Neuronal stem cell (in vitro differentiated cells): ENCODE measurements around the gene PAPPA.

Source experiments
- DNase-seq: peaks from one replicate; pipeline ENCODE4 v3.0.0-alpha.2; 2013; ENCODE audit warnings: low spot score
- H2AFZ ChIP-seq: one replicate; pipeline ENCODE4 v1.6.1; 2013; ENCODE audit warnings: mild to moderate bottlenecking, low read length, inconsistent platforms
- H2AK5ac ChIP-seq: 2 replicates; pipeline ENCODE4 v1.6.1; 2013; ENCODE audit warnings: low read depth, mild to moderate bottlenecking, inconsistent platforms, low read length, moderate library complexity, mixed read lengths
- H2BK120ac ChIP-seq: 2 replicates; pipeline ENCODE4 v1.6.1; 2013; ENCODE audit warnings: low read depth, mild to moderate bottlenecking, inconsistent platforms, low read length, moderate library complexity, mixed read lengths
- H2BK12ac ChIP-seq: one replicate; pipeline ENCODE4 v1.6.1; 2013; ENCODE audit warnings: low read length, inconsistent platforms
- H2BK15ac ChIP-seq: 2 replicates; pipeline ENCODE4 v1.6.1; 2013; ENCODE audit warnings: mild to moderate bottlenecking, low read length, inconsistent platforms, mixed read lengths
- H2BK5ac ChIP-seq: one replicate; pipeline ENCODE4 v1.6.1; 2013; ENCODE audit warnings: inconsistent platforms, mild to moderate bottlenecking, low read length, moderate library complexity
- H3K14ac ChIP-seq: one replicate; pipeline ENCODE4 v1.6.1; 2013; ENCODE audit warnings: low read length, inconsistent platforms
- H3K18ac ChIP-seq: 2 replicates; pipeline ENCODE4 v1.6.1; 2013; ENCODE audit warnings: low read length, inconsistent platforms
- H3K23ac ChIP-seq: 2 replicates; pipeline ENCODE4 v1.6.1; 2013; ENCODE audit warnings: low read depth, mild to moderate bottlenecking, mixed read lengths, low read length, inconsistent platforms; ENCODE audit not compliant: poor library complexity
- H3K27ac ChIP-seq: replicated peaks from 3 replicates; pipeline ENCODE4 v1.5.1; 2013; ENCODE audit warnings: low read length, inconsistent platforms
- H3K27me3 ChIP-seq, 3 experiments: 2 replicates each; pipeline ENCODE4 v1.6.1; 2013; ENCODE audit warnings: low read length in 3 of 3, mild to moderate bottlenecking in 2 of 3, inconsistent platforms in 1 of 3, low read depth in 1 of 3, mixed read lengths in 1 of 3, moderate library complexity in 1 of 3; ENCODE audit not compliant: control insufficient read depth in 3 of 3, insufficient read depth in 3 of 3
- H3K36me3 ChIP-seq, 2 donors: replicated peaks in 1 of 2; 2 replicates each; pipeline ENCODE4 v1.6.1; 2013; ENCODE audit warnings: low read length in 2 of 2; ENCODE audit not compliant: control insufficient read depth in 2 of 2, insufficient read depth in 2 of 2
- H3K4ac ChIP-seq: 2 replicates; pipeline ENCODE4 v1.6.1; 2013; ENCODE audit warnings: inconsistent platforms, mild to moderate bottlenecking, low read length, moderate library complexity
- H3K4me1 ChIP-seq, 2 donors: 1 replicate in 1 of 2; 2 replicates in 1 of 2; pipeline ENCODE4 v1.6.1; 2013; ENCODE audit warnings: low read length in 2 of 2, low read depth in 1 of 2; ENCODE audit not compliant: control insufficient read depth in 2 of 2, insufficient read depth in 1 of 2
- H3K4me2 ChIP-seq: one replicate; pipeline ENCODE4 v1.6.1; 2013; ENCODE audit warnings: mild to moderate bottlenecking, low read length, inconsistent platforms; ENCODE audit not compliant: insufficient read depth, poor library complexity, severe bottlenecking
- H3K4me3 ChIP-seq, 2 donors: 2 replicates each; pipeline ENCODE4 v1.5.1; 2013; ENCODE audit warnings: low read length in 2 of 2, mild to moderate bottlenecking in 2 of 2, inconsistent platforms in 1 of 2, moderate library complexity in 1 of 2
- H3K79me1 ChIP-seq: one replicate; pipeline ENCODE4 v1.6.1; 2013; ENCODE audit warnings: low read depth, mild to moderate bottlenecking, inconsistent platforms, low read length, moderate library complexity
- H3K9ac ChIP-seq: one replicate; pipeline ENCODE4 v1.6.1; 2013; ENCODE audit warnings: mild to moderate bottlenecking, low read depth, low read length, inconsistent platforms; ENCODE audit not compliant: poor library complexity
- H3K9me3 ChIP-seq, 2 donors: replicated peaks in 1 of 2; 2 replicates each; pipeline versions ENCODE3 to v1.6.1; 2013; ENCODE audit warnings: low read length in 2 of 2, mild to moderate bottlenecking in 2 of 2, inconsistent platforms in 1 of 2, low read depth in 1 of 2, mixed read lengths in 1 of 2, moderate library complexity in 1 of 2; ENCODE audit not compliant: control insufficient read depth in 2 of 2, insufficient read depth in 1 of 2
- H4K8ac ChIP-seq: one replicate; pipeline ENCODE4 v1.6.1; 2013; ENCODE audit warnings: low read depth, mild to moderate bottlenecking, inconsistent platforms, low read length, moderate library complexity
- H4K91ac ChIP-seq: one replicate; pipeline ENCODE4 v1.6.1; 2013; ENCODE audit warnings: low read length, low read depth, mild to moderate bottlenecking, inconsistent platforms; ENCODE audit not compliant: poor library complexity
- WGBS, 2 donors: extraction: QIAGEN DNeasy Blood & Tissue Kit; methylation state at CpG; one replicate each; pipeline ENCODE4 v1.1.7; 2013; ENCODE audit warnings: missing lambda C conversion rate in 2 of 2, mixed read lengths in 1 of 2; ENCODE audit not compliant: insufficient read length in 2 of 2, insufficient replicate concordance in 1 of 2; ENCODE audit errors: extremely low coverage in 2 of 2; 5-methylcytosine and 5-hydroxymethylcytosine counted together

The PAPPA gene

DNA sequence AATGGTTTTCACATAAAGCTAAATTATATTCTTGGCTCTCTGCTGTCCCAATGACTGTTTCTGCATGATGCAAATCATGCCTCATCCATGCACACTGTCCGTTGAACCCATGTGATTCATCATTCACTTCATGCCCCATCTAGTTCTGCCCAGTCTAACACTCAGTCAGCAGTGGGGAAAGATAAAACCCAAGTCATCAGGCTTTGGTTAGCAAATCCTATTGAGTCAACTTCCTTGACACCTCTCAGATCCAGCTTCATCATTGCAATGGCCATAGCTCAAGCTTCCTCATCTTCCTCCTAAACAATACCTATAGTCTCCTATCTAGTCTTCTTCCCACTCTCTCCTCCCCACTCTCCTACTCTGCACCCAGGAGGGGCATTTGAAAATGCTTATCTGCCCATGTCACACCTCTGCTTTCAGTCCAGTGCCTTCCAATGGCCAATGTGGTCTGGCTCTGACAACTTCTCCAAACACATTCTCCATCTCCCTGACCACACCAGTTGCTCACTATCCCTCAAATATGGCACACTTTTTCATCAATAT lies 267.5 kb downstream of the PAPPA start:
- no CpG with 5 or more reads among the region's 1 CpG for WGBS, 2 donors
- no peak overlapping the region for H3K14ac ChIP-seq
- no peak overlapping the region for H2BK12ac ChIP-seq

DNA sequence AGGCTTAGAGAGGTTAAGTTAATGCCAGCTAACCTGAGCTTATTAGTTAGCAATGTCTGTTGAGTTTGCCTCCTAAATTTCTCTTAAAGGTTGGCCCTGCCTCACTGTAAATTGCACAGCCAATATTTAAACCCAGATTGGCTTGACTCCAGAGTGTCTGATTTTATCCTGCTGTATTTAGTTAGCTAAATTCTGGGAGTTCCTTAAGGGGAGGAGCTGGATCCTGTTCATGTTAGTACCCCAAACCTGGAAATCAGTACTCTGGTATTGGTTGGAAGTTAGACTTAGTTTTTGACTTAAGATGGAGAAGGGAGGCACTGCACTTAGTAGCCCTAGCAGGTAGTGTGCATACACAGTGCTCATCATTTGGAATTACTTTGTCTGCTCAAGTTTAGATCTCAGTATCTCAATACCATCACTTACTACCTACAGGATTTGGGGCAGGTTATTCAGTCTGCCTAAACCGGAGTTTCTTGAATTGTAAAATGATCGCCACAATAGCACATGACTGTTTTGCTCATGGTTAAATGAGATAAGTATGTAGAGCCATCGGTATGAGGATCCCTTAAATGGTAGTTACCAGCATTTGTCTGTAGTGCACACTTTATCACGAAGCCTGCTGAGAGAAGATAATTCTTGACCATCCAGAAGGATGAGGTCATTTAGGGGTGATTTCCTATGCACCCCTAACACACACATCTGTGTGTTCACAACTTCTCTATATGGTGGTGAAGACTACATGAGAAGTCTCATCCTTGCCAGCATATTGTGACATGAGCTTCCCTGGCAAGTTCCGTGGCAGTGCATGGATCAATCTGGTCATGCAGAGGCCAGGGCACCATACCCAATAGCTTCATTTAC lies 268.8 kb downstream of the PAPPA start:
- Histone ChIP-seq H3K9ac (no peak overlapping the region), H3K4me3 (no peak overlapping the region), H2BK120ac (no peak overlapping the region), H2BK12ac (no peak overlapping the region), H3K4me1 (peaks cover 1 to 3% of the 10 kb centered on the region in 2 donors), H2BK15ac (no peak overlapping the region), H4K8ac (no peak overlapping the region), H2AFZ (no peak overlapping the region), H3K14ac (no peak overlapping the region), H3K4me2 (no peak overlapping the region), H3K18ac (no peak overlapping the region), H3K23ac (no peak overlapping the region), H4K91ac (no peak overlapping the region), H3K4ac (no peak overlapping the region), H2BK5ac (no peak overlapping the region), H3K27ac (no peak overlapping the region), H2AK5ac (no peak overlapping the region), H3K9me3 (no peaks in the 10 kb centered on the region), H3K27me3 (no peaks in the 10 kb centered on the region), H3K36me3 (peaks cover under 1 to 6% of the 10 kb centered on the region in 2 donors), H3K79me1 (no peaks in the 10 kb centered on the region)
- no CpG with 5 or more reads among the region's 5 CpGs for WGBS, 2 donors
- no peak for DNase-seq

More for the DNA sequence above, 267.5 kb downstream of the PAPPA start:
- Histone ChIP-seq H3K79me1 (no peaks in the 10 kb centered on the region), H3K4me2 (no peak overlapping the region), H3K4ac (no peak overlapping the region), H3K27me3 (no peaks in the 10 kb centered on the region), H3K23ac (no peak overlapping the region), H3K4me3 (no peak overlapping the region), H3K9ac (no peak overlapping the region), H4K8ac (no peak overlapping the region), H4K91ac (no peak overlapping the region), H3K4me1 (peaks cover 1 to 3% of the 10 kb centered on the region in 2 donors), H2BK120ac (no peak overlapping the region), H2AFZ (no peak overlapping the region), H3K36me3 (peaks cover 0 to 6% of the 10 kb centered on the region in 2 donors), H2BK15ac (no peak overlapping the region), H3K9me3 (no peaks in the 10 kb centered on the region), H3K18ac (no peak overlapping the region), H2AK5ac (no peak overlapping the region), H3K27ac (no peak overlapping the region), H2BK5ac (no peak overlapping the region)
- no peak for DNase-seq

DNA sequence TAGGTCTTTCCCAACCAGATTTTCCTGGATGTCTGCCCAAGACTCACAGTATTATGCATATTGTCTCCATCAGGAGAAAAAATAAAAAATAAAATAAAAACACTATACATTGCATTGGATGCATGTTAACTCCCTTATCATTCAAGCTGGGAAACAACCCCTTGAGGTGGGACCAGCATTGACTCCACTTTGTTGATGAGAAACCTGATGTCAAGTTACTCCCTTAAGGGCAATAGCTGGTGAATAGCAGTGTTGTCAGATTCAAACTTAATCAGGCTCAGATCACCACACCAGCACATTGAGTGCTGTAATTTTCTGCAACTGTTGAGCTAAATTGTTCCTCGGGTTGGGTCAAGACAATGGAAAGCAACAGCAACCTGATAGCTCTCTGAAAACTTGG lies 269.6 kb downstream of the PAPPA start:
- H4K91ac ChIP-seq = no peak overlapping the region

DNA sequence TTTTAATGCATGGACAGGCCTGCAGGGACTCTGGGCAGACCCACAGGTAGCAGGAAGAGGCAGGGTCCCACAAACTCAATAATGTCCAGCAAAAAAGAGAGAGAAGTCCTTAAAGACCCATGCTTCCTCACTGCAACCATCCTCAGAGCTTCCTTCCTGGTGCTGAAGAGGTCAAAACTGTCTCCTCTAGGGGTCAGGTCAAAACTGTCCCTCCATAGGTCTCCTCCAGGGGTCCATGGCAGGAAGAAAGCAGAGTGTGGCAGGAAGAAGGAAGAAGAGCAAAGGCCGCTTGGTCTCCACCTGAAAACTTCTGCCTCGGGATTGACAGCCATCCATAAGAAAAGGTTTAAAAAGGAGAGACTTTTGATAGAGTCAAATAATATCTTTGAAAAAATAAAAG lies 271.7 kb downstream of the PAPPA start:
- Histone ChIP-seq H4K91ac (no peak overlapping the region), H2BK15ac (no peak overlapping the region), H2BK5ac (no peak overlapping the region), H2AK5ac (no peak overlapping the region), H3K23ac (no peak overlapping the region), H3K4ac (no peak overlapping the region), H3K4me1 (no peaks in the 10 kb centered on the region), H2BK120ac (no peak overlapping the region), H3K36me3 (peaks cover 2 to 3% of the 10 kb centered on the region in 2 donors), H2AFZ (no peak overlapping the region), H3K27me3 (no peaks in the 10 kb centered on the region), H3K79me1 (no peaks in the 10 kb centered on the region), H3K4me3 (no peak overlapping the region), H3K9me3 (no peaks in the 10 kb centered on the region), H3K9ac (no peak overlapping the region), H3K27ac (no peak overlapping the region), H3K4me2 (no peak overlapping the region), H3K18ac (no peak overlapping the region), H2BK12ac (no peak overlapping the region), H4K8ac (no peak overlapping the region), H3K14ac (no peak overlapping the region)
- DNase-seq = no peak
- WGBS, 2 donors = no CpG with 5 or more reads among the region's 2 CpGs

More for the DNA sequence above, 269.6 kb downstream of the PAPPA start:
- Histone ChIP-seq H2BK15ac (no peak overlapping the region), H3K4ac (no peak overlapping the region), H3K27ac (no peak overlapping the region), H3K9me3 (no peaks in the 10 kb centered on the region), H3K23ac (no peak overlapping the region), H2BK12ac (no peak overlapping the region), H3K4me1 (no peaks in the 10 kb centered on the region), H2AFZ (no peak overlapping the region), H3K9ac (no peak overlapping the region), H3K27me3 (no peaks in the 10 kb centered on the region), H3K79me1 (no peaks in the 10 kb centered on the region), H3K14ac (no peak overlapping the region), H4K8ac (no peak overlapping the region), H3K18ac (no peak overlapping the region), H3K4me2 (no peak overlapping the region), H3K36me3 (peaks cover 2 to 6% of the 10 kb centered on the region in 2 donors), H2BK5ac (no peak overlapping the region), H3K4me3 (no peak overlapping the region), H2AK5ac (no peak overlapping the region), H2BK120ac (no peak overlapping the region)
- no CpG with 5 or more reads among the region's 1 CpG for WGBS, 2 donors
- no peak for DNase-seq
